Karpas-422 (cell line): ENCODE data around the gene MMADHC. TPM values are rescaled to one million over a fixed set of nuclear protein-coding genes. Genes with fewer than 3 reads are reported as not detected.

ENCODE experiments used
- DNase-seq: peaks from one replicate; pipeline ENCODE4 v3.0.0-alpha.2; 2015
- H2AFZ ChIP-seq: fragments of 200-600 bp; sonication (generic); 2 replicates; pipeline ENCODE4 v1.6.1; 2014; ENCODE audit warnings: antibody characterized with exemption, low read length, mixed read lengths
- H3K27ac ChIP-seq: fragments of 200-600 bp; sonication (generic); 2 replicates; pipeline ENCODE4 v1.5.1; 2014; ENCODE audit warnings: mild to moderate bottlenecking, low read length, moderate library complexity
- H3K27me3 ChIP-seq: fragments of 200-600 bp; sonication (generic); 2 replicates; pipeline ENCODE4 v1.6.1; 2014; ENCODE audit warnings: low read length, mixed read lengths
- H3K36me3 ChIP-seq: fragments of 200-600 bp; sonication (generic); 2 replicates; pipeline ENCODE4 v1.6.1; 2014; ENCODE audit warnings: low read length, mixed read lengths; ENCODE audit not compliant: insufficient read depth
- H3K4me1 ChIP-seq: fragments of 200-600 bp; sonication (generic); 2 replicates; pipeline ENCODE4 v1.6.1; 2014; ENCODE audit warnings: mild to moderate bottlenecking, low read length, mixed read lengths
- H3K4me2 ChIP-seq: fragments of 200-600 bp; sonication (generic); 2 replicates; pipeline ENCODE4 v1.6.1; 2014; ENCODE audit warnings: low read length, low read depth, mild to moderate bottlenecking; ENCODE audit not compliant: poor library complexity, severe bottlenecking
- H3K4me3 ChIP-seq: fragments of 200-600 bp; sonication (generic); 2 replicates; pipeline ENCODE4 v1.5.1; 2014; ENCODE audit warnings: mild to moderate bottlenecking, antibody characterized with exemption, low read length, mixed read lengths
- H3K79me2 ChIP-seq: fragments of 200-600 bp; sonication (generic); 2 replicates; pipeline ENCODE4 v1.6.1; 2014; ENCODE audit warnings: mild to moderate bottlenecking, low read length, mixed read lengths
- H3K9ac ChIP-seq: fragments of 200-600 bp; sonication (generic); 2 replicates; pipeline ENCODE4 v1.6.0; 2014; ENCODE audit warnings: low read length
- H3K9me2 ChIP-seq: fragments of 200-600 bp; sonication (generic), shearing (Covaris generic); replicated peaks from 2 replicates; pipeline ENCODE4 v1.6.0; 2014; ENCODE audit warnings: mild to moderate bottlenecking, low read length, moderate library complexity; ENCODE audit not compliant: insufficient read depth
- H3K9me3 ChIP-seq: fragments of 300-700, 200-600 bp; sonication (generic); 2 replicates; pipeline ENCODE4 v1.6.1; 2014; ENCODE audit warnings: low read length, mixed read lengths
- H4K20me1 ChIP-seq: fragments of 200-600 bp; sonication (generic); 2 replicates; pipeline ENCODE4 v1.6.1; 2014; ENCODE audit warnings: mild to moderate bottlenecking, antibody characterized with exemption, low read length, low read depth; ENCODE audit not compliant: insufficient read depth
- total RNA-seq: library from RNA; depleted of rRNA; stranded (reverse); fragments of >200 nt; shearing (Covaris generic); gene quantifications from 2 replicates; pipeline ENCODE4 v1.2.3, GENCODE V29; 2014; ENCODE audit warnings: low replicate concordance

The MMADHC gene
- total RNA-seq, 1 experiment from 2014 or later: 110 TPM

DNA sequence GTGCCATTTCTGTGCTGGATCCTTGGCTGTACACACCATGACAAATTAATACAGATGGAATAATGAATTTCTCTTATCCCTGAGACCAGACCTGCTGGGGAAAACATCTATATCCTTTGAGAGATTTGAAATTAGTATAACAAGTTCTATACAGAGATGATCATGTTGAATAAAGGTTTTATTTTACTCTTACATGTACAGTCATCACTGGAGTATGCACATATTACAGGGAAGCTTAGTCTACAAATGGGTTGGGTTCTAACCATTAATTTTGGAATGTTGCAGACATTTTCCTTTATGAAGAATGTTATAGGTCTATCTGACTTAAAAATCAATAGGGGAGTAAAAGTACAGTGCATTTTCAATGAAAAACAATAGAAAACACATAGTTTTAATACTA, 29.9 kb upstream of the MMADHC start:
- no peaks in the 10 kb centered on the region for H3K36me3 ChIP-seq
- no peak overlapping the region for H2AFZ ChIP-seq
- DNase-seq: no peak
- H3K4me1 ChIP-seq: no peaks in the 10 kb centered on the region
- no peaks in the 10 kb centered on the region for H3K9me3 ChIP-seq
- H3K4me2 ChIP-seq: no peak overlapping the region
- no peaks in the 10 kb centered on the region for H3K79me2 ChIP-seq
- no peaks in the 10 kb centered on the region for H3K9me2 ChIP-seq
- H3K27me3 ChIP-seq: no peaks in the 10 kb centered on the region
- H3K9ac ChIP-seq: no peak overlapping the region
- H4K20me1 ChIP-seq: no peaks in the 10 kb centered on the region
- no peak overlapping the region for H3K27ac ChIP-seq
- no peak overlapping the region for H3K4me3 ChIP-seq

DNA sequence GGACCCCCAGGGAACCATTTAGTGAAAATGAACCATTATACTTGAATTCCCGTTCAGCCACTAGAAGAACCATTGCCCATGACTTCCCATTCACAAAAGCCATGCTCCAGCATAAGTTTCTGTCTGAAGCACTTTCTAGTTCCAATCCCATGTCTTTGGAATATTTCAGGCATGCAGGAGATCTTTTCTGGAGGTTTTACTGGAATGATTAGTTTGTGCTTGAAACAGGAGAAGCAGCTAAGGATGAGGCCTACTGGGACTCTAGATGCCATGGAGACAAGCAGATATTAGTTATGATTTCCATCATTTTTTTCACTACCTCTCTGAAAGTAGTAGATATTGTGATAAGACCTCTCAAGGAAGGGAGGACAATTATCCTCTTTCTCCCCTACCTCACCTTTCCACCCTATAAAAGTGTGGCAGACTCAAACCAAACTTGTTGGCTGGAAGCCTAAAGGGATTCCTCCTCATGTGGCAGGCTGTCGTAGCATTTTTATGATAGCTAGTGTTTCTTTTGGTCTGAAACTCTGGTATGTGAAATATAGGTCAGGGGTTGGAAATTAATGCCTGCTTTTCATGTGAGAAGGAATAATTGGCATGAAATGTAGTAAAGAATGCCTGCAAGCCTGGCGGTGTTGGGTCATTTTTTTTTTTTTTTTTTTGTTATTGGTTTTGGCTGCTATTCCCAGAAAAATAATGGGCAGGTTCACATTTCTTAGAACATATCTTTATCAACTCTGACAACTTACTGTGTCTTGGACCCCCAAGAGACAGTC, 29.3 kb upstream of the MMADHC start:
- Histone ChIP-seq H4K20me1 (no peaks in the 10 kb centered on the region), H2AFZ (no peak overlapping the region), H3K36me3 (no peaks in the 10 kb centered on the region), H3K4me2 (no peak overlapping the region), H3K4me1 (no peaks in the 10 kb centered on the region), H3K9me3 (no peaks in the 10 kb centered on the region), H3K27ac (no peak overlapping the region), H3K27me3 (no peaks in the 10 kb centered on the region), H3K9ac (no peak overlapping the region), H3K4me3 (no peak overlapping the region), H3K79me2 (no peaks in the 10 kb centered on the region), H3K9me2 (no peaks in the 10 kb centered on the region)
- DNase-seq: no peak

DNA sequence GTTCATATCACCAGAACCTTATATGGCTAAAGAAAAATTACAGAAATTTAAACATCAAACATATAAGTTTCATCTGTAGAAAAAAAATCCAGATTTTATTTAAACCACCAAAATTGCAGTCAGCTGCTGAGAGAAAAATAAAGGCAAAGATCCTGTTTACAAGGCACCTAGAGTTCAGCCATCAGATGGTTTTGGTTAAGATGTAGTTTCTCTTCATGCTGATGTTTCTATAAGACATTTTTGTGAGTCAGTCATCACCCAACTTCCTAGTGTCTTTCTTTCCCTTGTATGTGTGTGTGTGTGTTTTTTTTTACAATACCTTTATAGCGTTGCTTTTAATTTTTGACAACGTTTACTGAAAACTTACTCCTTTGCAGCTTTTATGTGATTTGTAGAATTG, 26.1 kb upstream of the MMADHC start:
- H3K9me2 ChIP-seq: no peaks in the 10 kb centered on the region
- no peaks in the 10 kb centered on the region for H3K27me3 ChIP-seq
- no peak for DNase-seq
- H3K4me3 ChIP-seq: no peak overlapping the region
- H3K27ac ChIP-seq: no peak overlapping the region
- no peaks in the 10 kb centered on the region for H4K20me1 ChIP-seq
- no peak overlapping the region for H3K4me2 ChIP-seq
- no peaks in the 10 kb centered on the region for H3K4me1 ChIP-seq
- H3K36me3 ChIP-seq: no peaks in the 10 kb centered on the region
- no peaks in the 10 kb centered on the region for H3K79me2 ChIP-seq
- no peak overlapping the region for H2AFZ ChIP-seq
- no peak overlapping the region for H3K9ac ChIP-seq
- H3K9me3 ChIP-seq: no peaks in the 10 kb centered on the region

DNA sequence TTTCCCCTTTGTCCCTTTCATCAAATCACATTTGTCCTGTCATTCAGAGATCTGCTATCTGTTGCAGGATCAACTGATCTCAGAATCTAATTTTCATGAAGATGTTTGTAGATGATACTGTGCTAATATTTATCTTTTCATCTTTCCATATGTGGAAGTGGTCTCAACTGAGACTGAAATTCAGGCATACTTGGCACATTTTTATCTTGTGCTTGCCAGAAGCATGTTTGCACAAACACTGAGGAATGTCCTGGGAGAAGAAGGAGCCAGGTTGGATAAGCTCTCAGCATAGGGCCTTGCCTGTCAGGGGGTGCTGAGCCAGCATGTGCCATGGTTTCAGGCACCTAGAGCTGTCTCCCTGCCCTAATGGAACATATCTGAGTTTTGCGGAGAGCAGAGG, 24.5 kb upstream of the MMADHC start:
- Histone ChIP-seq H3K9me3 (no peaks in the 10 kb centered on the region), H3K27ac (no peak overlapping the region), H2AFZ (no peak overlapping the region), H3K4me3 (no peak overlapping the region), H3K36me3 (no peaks in the 10 kb centered on the region), H3K27me3 (no peaks in the 10 kb centered on the region), H3K9me2 (no peaks in the 10 kb centered on the region), H3K79me2 (no peaks in the 10 kb centered on the region), H3K9ac (no peak overlapping the region), H3K4me2 (no peak overlapping the region), H4K20me1 (no peaks in the 10 kb centered on the region), H3K4me1 (no peaks in the 10 kb centered on the region)
- no peak for DNase-seq

DNA sequence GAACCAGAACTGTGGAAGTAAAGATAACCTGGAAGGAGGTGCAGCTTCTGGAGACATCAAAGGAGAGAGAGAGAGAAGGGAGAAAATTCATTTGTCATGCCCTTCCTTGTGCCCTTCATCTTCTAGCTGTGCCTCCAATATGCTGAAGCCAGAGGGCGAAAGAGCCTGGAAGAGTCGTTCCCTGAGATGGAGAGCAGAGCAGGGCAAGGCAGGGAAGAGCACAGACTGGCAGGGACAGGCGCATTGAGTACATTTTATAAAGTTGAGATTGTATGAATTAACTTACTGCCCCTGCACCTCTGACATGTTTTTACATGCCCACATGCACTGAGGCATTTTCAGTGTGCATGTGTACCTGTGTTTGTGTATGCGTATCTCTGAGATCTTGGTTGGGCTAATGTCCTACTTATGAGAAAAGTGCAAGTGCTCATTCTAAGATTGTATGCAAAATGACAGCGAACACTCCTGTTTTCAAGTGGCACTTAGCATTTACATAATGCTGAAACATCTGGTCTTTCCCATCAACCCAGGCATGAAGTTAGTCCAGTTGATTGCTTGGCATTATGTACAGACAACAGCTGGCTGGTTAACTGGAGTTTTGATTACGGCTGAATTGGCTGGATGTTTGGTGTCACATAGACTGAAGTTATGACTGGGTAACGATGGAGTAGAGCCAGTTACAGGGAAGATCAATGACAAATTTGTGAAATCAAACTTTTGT, 23.7 kb upstream of the MMADHC start:
- no peaks in the 10 kb centered on the region for H3K9me2 ChIP-seq
- H3K4me2 ChIP-seq: no peak overlapping the region
- no peaks in the 10 kb centered on the region for H3K36me3 ChIP-seq
- H3K9ac ChIP-seq: no peak overlapping the region
- no peaks in the 10 kb centered on the region for H3K4me1 ChIP-seq
- no peaks in the 10 kb centered on the region for H4K20me1 ChIP-seq
- H3K79me2 ChIP-seq: no peaks in the 10 kb centered on the region
- no peak for DNase-seq
- no peaks in the 10 kb centered on the region for H3K9me3 ChIP-seq
- H3K27ac ChIP-seq: no peak overlapping the region
- H2AFZ ChIP-seq: no peak overlapping the region
- H3K4me3 ChIP-seq: no peak overlapping the region
- no peaks in the 10 kb centered on the region for H3K27me3 ChIP-seq

DNA sequence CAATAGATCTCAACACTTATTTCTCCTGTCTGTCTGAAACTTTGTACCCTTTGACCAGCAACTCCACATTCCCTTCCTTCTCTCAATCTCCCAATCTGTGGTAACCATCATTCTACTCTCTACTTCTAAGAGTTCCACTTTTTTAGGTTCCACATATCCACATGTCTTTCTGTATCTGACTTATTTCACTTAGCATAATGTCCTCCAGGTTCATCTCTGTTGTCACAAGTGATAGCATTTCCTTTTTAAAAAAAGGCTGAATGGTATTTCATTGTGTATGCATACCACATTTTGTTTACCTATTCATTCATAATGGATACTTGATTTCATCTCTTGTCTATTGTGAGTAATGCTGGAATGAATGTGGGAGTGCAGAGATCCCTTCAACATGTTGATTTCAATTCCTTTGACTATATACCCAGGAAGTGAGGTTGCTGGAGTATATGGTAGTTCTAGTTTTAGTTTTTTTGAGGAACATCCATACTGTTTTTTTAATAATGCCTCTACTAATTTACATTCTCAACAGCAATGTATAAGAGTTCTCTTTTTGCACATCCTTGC, 18.8 kb upstream of the MMADHC start:
- H3K9ac ChIP-seq: no peak overlapping the region
- H3K9me3 ChIP-seq: no peaks in the 10 kb centered on the region
- no peaks in the 10 kb centered on the region for H4K20me1 ChIP-seq
- no peak overlapping the region for H3K27ac ChIP-seq
- no peaks in the 10 kb centered on the region for H3K4me1 ChIP-seq
- no peak overlapping the region for H3K4me3 ChIP-seq
- no peaks in the 10 kb centered on the region for H3K27me3 ChIP-seq
- no peak for DNase-seq
- H2AFZ ChIP-seq: no peak overlapping the region
- no peak overlapping the region for H3K4me2 ChIP-seq
- H3K36me3 ChIP-seq: no peaks in the 10 kb centered on the region
- H3K9me2 ChIP-seq: no peaks in the 10 kb centered on the region
- no peaks in the 10 kb centered on the region for H3K79me2 ChIP-seq

DNA sequence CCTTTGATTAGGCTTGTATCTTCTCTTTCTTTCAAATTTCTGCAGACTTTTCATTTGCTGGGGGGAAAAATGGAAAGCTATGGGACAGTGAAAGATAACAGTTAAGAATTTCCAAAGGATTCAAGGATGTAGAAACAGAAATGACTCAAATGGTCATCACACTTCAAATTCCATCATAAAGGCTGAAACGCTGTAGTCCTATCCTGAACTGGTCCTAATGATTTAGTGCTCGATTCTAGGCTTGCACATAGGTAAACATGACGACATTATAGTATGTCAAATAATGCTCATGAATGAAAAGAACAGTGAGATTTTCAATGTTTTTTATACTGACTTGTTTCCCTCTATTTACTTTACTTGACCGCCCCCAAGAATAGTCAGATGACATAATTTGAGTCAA, 15.7 kb upstream of the MMADHC start:
- H4K20me1 ChIP-seq: no peaks in the 10 kb centered on the region
- H3K36me3 ChIP-seq: no peaks in the 10 kb centered on the region
- no peaks in the 10 kb centered on the region for H3K9me2 ChIP-seq
- H3K79me2 ChIP-seq: no peaks in the 10 kb centered on the region
- no peak overlapping the region for H3K4me3 ChIP-seq
- no peaks in the 10 kb centered on the region for H3K4me1 ChIP-seq
- H2AFZ ChIP-seq: no peak overlapping the region
- no peak overlapping the region for H3K27ac ChIP-seq
- no peak for DNase-seq
- H3K9ac ChIP-seq: no peak overlapping the region
- H3K9me3 ChIP-seq: no peaks in the 10 kb centered on the region
- no peak overlapping the region for H3K4me2 ChIP-seq
- no peaks in the 10 kb centered on the region for H3K27me3 ChIP-seq

DNA sequence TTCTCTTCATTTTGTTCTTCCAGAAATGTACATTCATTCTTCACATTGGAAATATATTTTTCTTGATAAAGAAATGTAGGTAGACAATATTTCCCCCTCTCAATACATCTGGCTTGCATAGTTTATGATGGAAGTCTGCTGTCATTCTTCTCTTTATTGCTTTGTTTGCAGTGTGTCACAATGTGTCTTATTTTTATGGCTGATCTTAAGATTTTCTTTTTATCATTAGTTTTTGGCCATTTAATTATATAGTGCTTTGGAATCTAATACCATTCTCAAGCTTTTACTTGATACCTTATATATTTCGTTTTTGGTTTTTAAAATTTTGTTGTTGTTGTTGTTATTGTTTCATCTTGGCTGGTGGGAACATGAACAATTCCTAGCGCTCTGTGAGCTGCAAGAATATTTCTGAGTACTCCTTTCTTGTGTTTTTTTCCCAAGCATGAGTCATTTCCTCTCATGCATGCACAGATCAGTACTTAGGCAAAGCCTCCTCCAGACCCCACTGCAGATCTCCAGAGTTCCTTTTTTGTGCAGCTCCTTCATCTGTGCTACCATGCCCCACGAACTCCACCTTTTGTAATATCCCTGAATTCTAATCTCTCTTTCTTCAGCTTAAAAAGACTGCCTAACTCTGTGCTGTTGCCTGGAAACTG, 13.7 kb upstream of the MMADHC start:
- Histone ChIP-seq H3K4me2 (no peak overlapping the region), H3K4me3 (no peak overlapping the region), H2AFZ (no peak overlapping the region), H3K9ac (no peak overlapping the region), H3K79me2 (no peaks in the 10 kb centered on the region), H3K9me3 (no peaks in the 10 kb centered on the region), H3K27ac (no peak overlapping the region), H3K9me2 (no peaks in the 10 kb centered on the region), H3K27me3 (no peaks in the 10 kb centered on the region), H4K20me1 (no peaks in the 10 kb centered on the region), H3K4me1 (peaks cover 8% of the 10 kb centered on the region), H3K36me3 (no peaks in the 10 kb centered on the region)
- DNase-seq: no peak
